IPS-20b (cell line): ENCODE results near the gene FKBP2.
A peak's percentile ranks its signal among the peaks of the same experiment; 100 is the strongest.

Source experiments
- H3K27ac ChIP-seq: one replicate; pipeline ENCODE4 v1.5.1; 2013; ENCODE audit warnings: low read length
- H3K27me3 ChIP-seq: 2 replicates; pipeline ENCODE4 v1.6.1; 2013; ENCODE audit warnings: mild to moderate bottlenecking, low read length, inconsistent platforms; ENCODE audit not compliant: insufficient read depth
- H3K36me3 ChIP-seq: 2 replicates; pipeline ENCODE4 v1.6.1; 2013; ENCODE audit warnings: low read depth, mild to moderate bottlenecking, inconsistent platforms, low read length, moderate library complexity; ENCODE audit not compliant: insufficient read depth
- H3K4me1 ChIP-seq: 2 replicates; pipeline ENCODE4 v1.6.1; 2013; ENCODE audit warnings: mild to moderate bottlenecking, control low read depth, inconsistent platforms, low read length, moderate library complexity; ENCODE audit not compliant: insufficient read depth
- H3K4me3 ChIP-seq: 2 replicates; pipeline ENCODE4 v1.5.1; 2013; ENCODE audit warnings: mild to moderate bottlenecking, low read length, inconsistent platforms
- H3K9ac ChIP-seq: 2 replicates; pipeline ENCODE4 v1.6.1; 2013; ENCODE audit warnings: low read depth, mild to moderate bottlenecking, inconsistent platforms, low read length, moderate library complexity
- H3K9me3 ChIP-seq: 2 replicates; pipeline ENCODE4 v1.6.1; 2013; ENCODE audit warnings: mild to moderate bottlenecking, low read depth, low read length, inconsistent platforms; ENCODE audit not compliant: insufficient read depth

FKBP2 gene

DNA sequence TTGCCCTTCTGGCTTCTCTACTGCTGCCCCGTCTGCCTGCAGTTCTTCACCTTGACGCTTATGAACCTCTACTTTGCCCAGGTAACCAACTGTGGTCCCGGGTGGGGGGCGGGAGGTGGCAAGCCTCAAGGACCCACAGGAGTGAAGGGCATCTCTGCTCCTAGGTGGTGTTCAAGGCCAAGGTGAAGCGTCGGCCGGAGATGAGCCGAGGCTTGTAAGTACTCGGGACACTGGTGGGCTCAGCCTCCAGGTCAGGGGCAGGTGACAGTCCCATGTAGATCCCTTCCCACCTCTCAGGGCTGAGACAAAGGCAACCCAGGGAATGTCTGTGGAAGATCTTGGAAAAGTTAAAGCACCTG, 45.9 kb downstream of the FKBP2 start:
- H3K9ac ChIP-seq, result no peak overlapping the region
- H3K36me3 ChIP-seq, result no peaks in the 10 kb centered on the region
- H3K27me3 ChIP-seq, result peaks cover 40% of the 10 kb centered on the region
- H3K9me3 ChIP-seq, result no peaks in the 10 kb centered on the region
- H3K4me1 ChIP-seq, result no peaks in the 10 kb centered on the region
- H3K4me3 ChIP-seq, result no peak overlapping the region
- no peak overlapping the region for H3K27ac ChIP-seq

DNA sequence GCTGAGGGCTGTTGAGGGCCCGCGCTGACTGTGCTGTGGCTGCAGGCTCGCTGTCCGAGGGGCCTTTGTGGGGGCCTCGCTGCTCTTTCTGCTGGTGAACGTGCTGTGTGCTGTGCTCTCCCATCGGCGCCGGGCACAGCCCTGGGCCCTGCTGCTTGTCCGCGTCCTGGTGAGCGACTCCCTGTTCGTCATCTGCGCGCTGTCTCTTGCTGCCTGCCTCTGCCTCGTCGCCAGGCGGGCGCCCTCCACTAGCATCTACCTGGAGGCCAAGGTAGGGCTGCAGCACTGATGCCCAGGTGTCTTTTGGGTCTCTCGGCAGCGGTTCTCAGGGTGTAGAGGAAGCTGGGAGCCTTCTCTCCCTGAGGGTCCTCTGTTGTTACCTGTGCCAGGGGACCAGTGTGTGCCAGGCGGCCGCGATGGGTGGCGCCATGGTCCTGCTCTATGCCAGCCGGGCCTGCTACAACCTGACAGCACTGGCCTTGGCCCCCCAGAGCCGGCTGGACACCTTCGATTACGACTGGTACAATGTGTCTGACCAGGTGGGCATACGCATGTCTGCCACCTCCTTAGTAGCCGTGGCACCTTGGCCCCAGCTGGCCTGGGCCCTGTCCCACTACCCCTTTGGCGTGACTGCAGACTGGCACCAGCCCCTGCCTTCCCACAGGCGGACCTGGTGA, 46.9 kb downstream of the FKBP2 start:
- Histone ChIP-seq H3K36me3 (no peaks in the 10 kb centered on the region), H3K27ac (no peak overlapping the region), H3K9ac (no peak overlapping the region)

DNA sequence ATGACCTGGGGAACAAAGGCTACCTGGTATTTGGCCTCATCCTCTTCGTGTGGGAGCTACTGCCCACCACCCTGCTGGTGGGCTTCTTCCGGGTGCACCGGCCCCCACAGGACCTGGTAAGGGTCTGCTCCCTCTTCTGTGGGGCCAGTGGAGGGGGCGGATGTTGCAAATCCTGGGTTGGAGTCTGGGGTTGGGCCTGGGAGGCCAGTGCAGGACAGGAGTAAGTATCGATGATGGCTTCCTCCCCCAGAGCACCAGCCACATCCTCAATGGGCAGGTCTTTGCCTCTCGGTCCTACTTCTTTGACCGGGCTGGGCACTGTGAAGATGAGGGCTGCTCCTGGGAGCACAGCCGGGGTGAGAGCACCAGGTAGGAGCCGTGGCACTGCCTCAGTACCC, 47.5 kb downstream of the FKBP2 start:
- H3K9ac ChIP-seq, result no peak overlapping the region
- H3K27ac ChIP-seq, result no peak overlapping the region
- no peaks in the 10 kb centered on the region for H3K9me3 ChIP-seq
- H3K27me3 ChIP-seq, result peaks cover 56% of the 10 kb centered on the region
- no peak overlapping the region for H3K4me3 ChIP-seq
- no peaks in the 10 kb centered on the region for H3K4me1 ChIP-seq
- no peaks in the 10 kb centered on the region for H3K36me3 ChIP-seq

More for the DNA sequence above, 46.9 kb downstream of the FKBP2 start:
- Histone ChIP-seq H3K4me3 (no peak overlapping the region), H3K4me1 (no peaks in the 10 kb centered on the region), H3K9me3 (no peaks in the 10 kb centered on the region), H3K27me3 (peaks cover 51% of the 10 kb centered on the region)

DNA sequence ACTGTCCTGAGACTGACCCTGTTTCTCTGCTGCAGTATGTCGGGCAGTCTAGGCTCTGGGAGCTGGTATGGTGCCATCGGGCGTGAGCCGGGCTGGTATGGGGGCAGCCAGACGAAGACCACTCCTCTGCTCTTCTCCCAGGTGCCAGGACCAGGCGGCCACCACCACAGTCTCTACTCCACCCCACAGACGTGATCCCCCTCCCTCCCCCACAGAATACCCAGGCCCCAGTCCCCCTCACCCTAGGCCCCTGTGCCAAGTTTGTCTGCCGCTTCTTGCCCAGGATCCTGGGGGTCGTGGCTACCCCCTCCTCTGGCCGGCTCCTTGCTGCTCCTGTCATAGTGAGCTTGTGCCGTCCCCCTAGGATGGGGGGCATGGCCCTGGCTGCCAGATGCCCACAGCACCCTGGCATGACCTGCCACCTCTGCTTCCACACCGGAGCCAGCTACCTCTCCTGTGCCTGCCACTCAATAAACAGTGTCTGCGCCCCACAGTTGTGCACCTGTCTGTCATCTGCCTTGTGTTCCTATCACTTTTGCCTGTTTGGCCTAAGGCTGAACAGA, 48.2 kb downstream of the FKBP2 start:
- Histone ChIP-seq H3K4me3 (no peak overlapping the region), H3K9ac (no peak overlapping the region), H3K9me3 (no peaks in the 10 kb centered on the region), H3K27ac (no peak overlapping the region), H3K27me3 (peaks cover 63% of the 10 kb centered on the region), H3K36me3 (no peaks in the 10 kb centered on the region), H3K4me1 (no peaks in the 10 kb centered on the region)

DNA sequence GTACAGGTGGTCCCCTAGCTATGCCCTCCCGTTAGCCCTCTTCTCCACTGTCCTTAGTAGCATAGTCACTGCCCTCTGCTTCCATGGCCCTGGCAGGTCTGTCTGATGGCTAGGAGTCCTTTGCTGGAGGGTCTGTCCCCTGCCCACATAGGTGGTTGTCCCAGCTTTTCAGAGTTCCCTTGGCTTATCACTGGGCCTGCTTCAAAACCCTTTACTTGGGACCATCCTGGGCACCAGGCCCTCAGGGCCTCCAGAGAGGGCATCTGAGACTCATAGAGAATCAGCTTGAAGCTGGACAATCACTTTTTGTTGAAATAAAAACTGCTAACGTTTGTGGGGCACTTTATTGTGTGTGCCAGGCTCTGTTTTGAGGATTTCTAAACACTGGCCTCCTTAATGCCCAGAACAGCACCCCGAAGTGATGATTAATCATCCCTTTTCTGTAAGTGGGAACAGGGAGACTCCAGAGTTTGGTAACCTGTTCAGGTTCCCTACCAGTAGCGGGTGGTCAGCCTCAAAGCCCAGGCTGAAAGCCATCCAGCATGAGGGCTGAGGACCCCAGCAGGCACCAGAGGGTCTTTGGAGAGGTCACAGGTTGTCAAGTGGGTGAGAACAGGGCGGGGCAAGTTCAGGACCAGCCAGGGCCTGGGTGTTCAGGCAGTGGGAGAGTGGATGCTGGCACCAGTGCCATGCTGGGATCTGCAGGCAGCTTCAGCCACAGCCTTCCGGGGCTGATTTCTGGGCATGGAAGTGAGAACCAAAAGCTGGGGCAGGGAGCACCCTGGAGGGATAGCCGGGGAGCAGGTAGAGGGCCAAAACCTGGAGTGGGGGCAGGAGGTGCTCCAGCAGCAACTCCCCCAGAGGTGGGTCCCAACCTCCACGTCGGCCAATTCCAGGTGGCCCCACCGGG, 49.7 kb downstream of the FKBP2 start:
- Histone ChIP-seq H3K36me3 (no peaks in the 10 kb centered on the region), H3K9ac (no peak overlapping the region), H3K9me3 (no peaks in the 10 kb centered on the region), H3K27ac (no peak overlapping the region), H3K4me1 (no peaks in the 10 kb centered on the region), H3K27me3 (peaks cover 79% of the 10 kb centered on the region), H3K4me3 (peak overlapping the region; percentile 51; the same call in 1 of the 2 replicates)

DNA sequence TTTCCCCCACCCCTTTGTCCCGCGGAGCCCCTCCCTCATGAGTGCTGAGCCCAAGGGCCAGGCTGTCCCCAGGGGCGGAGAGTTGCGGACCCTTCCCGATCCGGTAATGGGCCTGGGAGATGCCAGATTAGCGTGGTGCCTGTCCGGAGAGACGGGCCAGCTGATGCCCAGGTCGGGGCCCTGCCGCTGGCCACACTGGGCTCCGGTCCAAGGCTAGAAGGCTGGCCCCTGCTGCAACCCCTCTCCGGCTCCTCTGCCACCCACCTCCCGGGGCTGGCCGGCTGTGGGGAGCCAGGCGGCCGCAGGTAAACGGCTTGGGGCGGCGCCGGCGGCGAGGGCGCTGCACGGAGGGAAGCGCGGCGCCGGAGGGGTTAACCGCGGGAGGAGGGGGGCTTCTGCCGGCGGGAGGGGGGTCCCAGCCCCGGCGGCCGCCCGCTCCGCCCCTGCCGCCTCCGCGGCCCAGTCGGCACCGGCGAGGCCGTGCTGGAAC, 50.4 kb downstream of the FKBP2 start, which contains the start of gene KCNK4:
Gene KCNK4, plus strand, starts transcription at position 41 of the 490 bp plus-strand sequence. CDS start 1,717 bp downstream, outside the sequence.
- Histone ChIP-seq H3K4me3 (peak within 1 kb of the TSS; percentile 51; the same call in 1 of the 2 replicates), H3K27me3 (peaks cover 86% of the 10 kb centered on the region), H3K4me1 (no peaks in the 10 kb centered on the region), H3K27ac (no peak within 1 kb of the TSS), H3K9me3 (no peaks in the 10 kb centered on the region), H3K36me3 (no peaks in the 10 kb centered on the region), H3K9ac (no peak within 1 kb of the TSS)

DNA sequence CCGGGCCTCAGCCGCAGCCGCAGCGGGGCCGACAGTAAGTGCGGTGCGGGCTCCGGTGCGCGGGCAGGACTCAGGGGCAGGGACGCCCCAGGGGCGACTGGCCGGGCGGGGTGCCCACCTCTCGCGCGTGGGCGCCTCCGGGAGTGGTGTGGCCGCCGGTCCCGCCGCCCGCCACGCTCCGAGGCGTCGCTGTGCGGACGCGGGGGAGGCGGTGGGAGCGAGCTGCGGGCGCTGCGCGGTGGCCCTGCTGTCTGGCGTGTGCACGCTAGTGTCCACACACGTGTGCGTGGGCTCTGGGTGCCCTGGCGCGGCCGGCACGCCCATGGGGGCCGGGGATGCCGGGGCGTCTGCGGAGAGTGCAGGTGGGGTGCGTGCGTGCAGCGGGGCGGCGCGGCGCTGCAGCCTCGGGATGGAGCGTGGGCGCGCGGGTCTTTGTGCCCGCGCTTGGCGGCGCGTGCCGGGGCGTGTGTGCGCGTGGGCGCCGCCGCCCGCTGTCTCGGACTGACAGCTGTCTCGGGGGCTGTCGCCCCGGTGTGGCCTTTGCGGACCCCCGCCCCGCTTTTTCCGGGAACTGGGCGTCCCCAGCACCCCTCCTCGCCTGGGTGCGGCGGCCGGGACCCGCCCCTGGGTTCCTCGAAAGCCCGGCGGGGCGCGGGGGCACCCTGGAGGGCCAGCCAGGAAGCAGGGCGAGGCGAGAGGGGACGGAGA, 51.0 kb downstream of the FKBP2 start:
- Histone ChIP-seq H3K9me3 (no peaks in the 10 kb centered on the region), H3K9ac (no peak overlapping the region), H3K27ac (no peak overlapping the region), H3K27me3 (peaks cover 88% of the 10 kb centered on the region), H3K4me1 (no peaks in the 10 kb centered on the region), H3K4me3 (peak overlapping the region; percentile 51; the same call in 1 of the 2 replicates), H3K36me3 (no peaks in the 10 kb centered on the region)

DNA sequence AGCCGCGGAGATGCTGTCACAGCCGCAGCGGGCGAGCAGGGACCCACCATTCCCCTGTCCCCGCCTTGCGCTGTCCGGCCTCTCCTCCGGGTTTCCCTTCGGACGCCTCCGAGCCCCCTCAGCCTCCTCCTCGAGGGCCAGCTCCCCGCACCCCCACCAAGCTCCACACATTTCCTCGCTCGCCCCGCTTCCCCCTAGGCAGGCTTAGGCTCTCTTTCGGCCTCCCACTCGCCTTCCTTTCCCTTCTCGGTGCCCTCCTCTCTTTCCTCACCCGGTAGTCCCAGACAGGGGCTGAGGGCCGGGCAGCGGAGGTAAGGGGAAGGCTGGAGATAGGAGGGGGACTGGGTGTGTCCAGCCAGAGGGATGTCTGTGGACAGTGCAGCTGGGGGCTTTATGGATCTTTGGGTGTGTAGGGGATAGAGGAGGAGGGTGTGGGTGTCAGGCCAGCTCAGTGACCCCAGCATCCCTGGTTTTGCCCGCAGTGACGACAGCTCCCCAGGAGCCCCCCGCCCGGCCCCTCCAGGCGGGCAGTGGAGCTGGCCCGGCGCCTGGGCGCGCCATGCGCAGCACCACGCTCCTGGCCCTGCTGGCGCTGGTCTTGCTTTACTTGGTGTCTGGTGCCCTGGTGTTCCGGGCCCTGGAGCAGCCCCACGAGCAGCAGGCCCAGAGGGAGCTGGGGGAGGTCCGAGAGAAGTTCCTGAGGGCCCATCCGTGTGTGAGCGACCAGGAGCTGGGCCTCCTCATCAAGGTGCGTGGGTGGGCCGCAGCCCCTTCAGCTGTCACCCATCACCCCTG, 51.8 kb downstream of the FKBP2 start:
- no peaks in the 10 kb centered on the region for H3K4me1 ChIP-seq
- no peak overlapping the region for H3K27ac ChIP-seq
- H3K27me3 ChIP-seq, result peaks cover 90% of the 10 kb centered on the region
- no peaks in the 10 kb centered on the region for H3K36me3 ChIP-seq
- H3K9me3 ChIP-seq, result no peaks in the 10 kb centered on the region
- H3K9ac ChIP-seq, result no peak overlapping the region
- no peak overlapping the region for H3K4me3 ChIP-seq
